Effector memory CD4-positive, alpha-beta T cell (primary cell): Measurements from ENCODE around the gene FARS2.

ENCODE experiments used
- DNase-seq, 3 donors: peaks; one replicate each; pipeline ENCODE4 v3.0.0-alpha.2; 2020
- H3K27ac ChIP-seq: 2 replicates; pipeline ENCODE4 v1.7.0; 2013; ENCODE audit warnings: mild to moderate bottlenecking, low read length, moderate library complexity; ENCODE audit not compliant: insufficient read depth, poor library complexity, severe bottlenecking
- H3K27me3 ChIP-seq: replicated peaks from 2 replicates; pipeline ENCODE4 v1.7.0; 2013; ENCODE audit warnings: mild to moderate bottlenecking, low read length; ENCODE audit not compliant: insufficient read depth, control insufficient read depth, poor library complexity, severe bottlenecking
- H3K36me3 ChIP-seq: 2 replicates; pipeline ENCODE4 v1.7.0; 2013; ENCODE audit warnings: mild to moderate bottlenecking, low read length, moderate library complexity; ENCODE audit not compliant: control insufficient read depth, insufficient read depth
- H3K4me1 ChIP-seq: 2 replicates; pipeline ENCODE4 v1.7.0; 2013; ENCODE audit warnings: low read length, mild to moderate bottlenecking; ENCODE audit not compliant: control insufficient read depth, insufficient read depth, poor library complexity, severe bottlenecking
- H3K4me3 ChIP-seq: 2 replicates; pipeline ENCODE4 v1.7.0; 2013; ENCODE audit warnings: low read length, low read depth, mild to moderate bottlenecking; ENCODE audit not compliant: insufficient read depth, poor library complexity, severe bottlenecking
- H3K9me3 ChIP-seq: 2 replicates; pipeline ENCODE4 v1.7.0; 2013; ENCODE audit warnings: mild to moderate bottlenecking, low read length, moderate library complexity; ENCODE audit not compliant: control insufficient read depth

FARS2 gene

DNA sequence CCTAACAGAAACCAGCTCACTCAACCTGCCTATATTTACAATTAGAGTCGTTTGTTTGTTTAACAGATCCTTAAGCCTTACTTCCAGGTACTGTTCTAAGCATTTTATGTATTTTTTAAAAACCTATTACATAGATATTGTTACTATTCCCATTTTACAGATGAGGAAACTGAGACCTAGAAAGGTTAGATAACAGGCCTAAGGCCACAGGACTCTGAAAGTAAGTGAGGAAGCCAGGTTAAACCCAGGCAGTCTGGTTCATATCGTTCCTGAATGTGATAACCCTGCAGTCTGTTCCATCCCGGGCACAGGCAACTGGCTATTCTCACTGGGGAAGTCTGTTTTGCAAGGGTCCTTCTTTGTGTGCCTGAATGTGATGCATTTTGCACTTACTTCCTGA lies 322.2 kb downstream of the FARS2 start:
- Histone ChIP-seq H3K4me3 (no peak overlapping the region), H3K27ac (no peak overlapping the region), H3K4me1 (no peaks in the 10 kb centered on the region), H3K27me3 (no peaks in the 10 kb centered on the region), H3K36me3 (no peaks in the 10 kb centered on the region), H3K9me3 (no peaks in the 10 kb centered on the region)
- no peak for DNase-seq

- no peak overlapping the region for H3K27ac ChIP-seq
- H3K4me1 ChIP-seq, result no peaks in the 10 kb centered on the region
- H3K36me3 ChIP-seq, result no peaks in the 10 kb centered on the region
- DNase-seq, result no peak
- H3K4me3 ChIP-seq, result no peak overlapping the region
- H3K9me3 ChIP-seq, result no peaks in the 10 kb centered on the region
- no peaks in the 10 kb centered on the region for H3K27me3 ChIP-seq
Measured at GRCh38 chr6:5584078-5584482, 322.8 kb downstream of the FARS2 start.

DNA sequence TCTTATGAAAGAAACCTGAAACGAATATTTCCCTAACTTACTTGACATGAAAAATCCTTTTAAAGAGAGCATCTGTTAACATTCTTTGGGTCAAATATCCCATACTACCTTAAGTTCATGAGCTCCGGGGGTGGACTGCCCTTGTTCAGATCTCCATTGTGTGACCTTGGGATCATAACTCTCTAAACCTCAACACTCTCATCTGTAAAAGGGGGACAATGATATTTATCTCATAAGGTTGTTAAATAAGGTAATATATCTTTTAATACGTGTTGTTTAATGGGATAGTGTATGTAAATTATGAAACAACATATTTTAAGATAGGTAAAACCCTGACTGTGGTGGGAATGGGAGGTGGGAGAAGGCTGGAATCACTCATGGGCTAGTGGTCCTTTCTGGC lies 326.3 kb downstream of the FARS2 start:
- DNase-seq, result no peak
- Histone ChIP-seq H3K4me1 (no peaks in the 10 kb centered on the region), H3K36me3 (no peaks in the 10 kb centered on the region), H3K9me3 (no peaks in the 10 kb centered on the region), H3K27ac (no peak overlapping the region), H3K27me3 (no peaks in the 10 kb centered on the region), H3K4me3 (no peak overlapping the region)

GRCh38 chr6:5589422-5590141 lies 328.3 kb downstream of the FARS2 start:
- no peak overlapping the region for H3K27ac ChIP-seq
- H3K27me3 ChIP-seq, result no peaks in the 10 kb centered on the region
- no peaks in the 10 kb centered on the region for H3K9me3 ChIP-seq
- no peaks in the 10 kb centered on the region for H3K36me3 ChIP-seq
- no peak overlapping the region for H3K4me3 ChIP-seq
- DNase-seq, result no peak
- no peaks in the 10 kb centered on the region for H3K4me1 ChIP-seq

DNA sequence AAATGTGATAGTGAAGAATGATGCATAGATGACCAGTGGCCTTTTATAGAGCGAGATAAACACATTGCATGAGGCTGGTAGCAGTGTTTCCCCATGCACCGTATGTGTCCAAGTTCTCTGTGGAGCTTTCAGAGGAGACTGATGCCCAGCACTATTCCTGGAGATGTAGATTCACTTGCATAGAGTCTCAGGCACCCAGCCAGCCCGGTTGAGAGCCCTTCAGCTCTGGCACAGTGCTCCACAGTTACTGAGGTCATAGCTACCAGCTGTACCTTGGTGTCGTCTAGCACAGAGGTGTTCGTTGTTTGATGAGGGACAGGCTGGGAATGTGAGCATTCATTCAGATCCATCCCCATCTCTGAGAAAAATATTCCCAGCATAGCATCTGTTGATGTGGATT lies 328.9 kb downstream of the FARS2 start:
- Histone ChIP-seq H3K9me3 (no peaks in the 10 kb centered on the region), H3K27ac (no peak overlapping the region), H3K36me3 (no peaks in the 10 kb centered on the region), H3K27me3 (no peaks in the 10 kb centered on the region), H3K4me3 (no peak overlapping the region), H3K4me1 (no peaks in the 10 kb centered on the region)
- DNase-seq, result no peak

- H3K9me3 ChIP-seq, result no peaks in the 10 kb centered on the region
- no peaks in the 10 kb centered on the region for H3K27me3 ChIP-seq
- no peak overlapping the region for H3K4me3 ChIP-seq
- no peak for DNase-seq
- H3K4me1 ChIP-seq, result no peaks in the 10 kb centered on the region
- H3K27ac ChIP-seq, result no peak overlapping the region
- no peaks in the 10 kb centered on the region for H3K36me3 ChIP-seq
Measured at GRCh38 chr6:5592886-5593519, 331.7 kb downstream of the FARS2 start.

DNA sequence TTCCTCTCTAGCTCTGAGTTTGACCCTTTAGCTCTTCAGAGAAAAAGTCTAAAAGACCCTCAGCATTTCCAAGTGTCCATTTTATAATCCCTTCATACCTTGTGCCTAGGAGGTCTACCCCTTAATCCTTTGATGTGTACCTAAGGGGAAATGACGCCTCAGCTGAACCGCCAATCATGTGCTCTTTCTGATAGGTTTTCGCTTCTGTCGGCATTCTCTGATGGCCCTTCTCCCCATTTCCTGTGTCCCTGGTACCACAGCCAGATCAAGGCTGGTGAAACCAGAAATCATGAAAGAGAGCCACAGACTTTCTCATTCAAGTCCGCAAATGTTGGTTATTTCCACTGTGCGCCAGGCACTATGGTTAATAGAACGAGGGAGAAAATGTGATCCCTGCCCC lies 333.9 kb downstream of the FARS2 start:
- Histone ChIP-seq H3K27me3 (no peaks in the 10 kb centered on the region), H3K9me3 (no peaks in the 10 kb centered on the region), H3K27ac (no peak overlapping the region), H3K4me1 (no peaks in the 10 kb centered on the region), H3K36me3 (no peaks in the 10 kb centered on the region), H3K4me3 (no peak overlapping the region)
- DNase-seq, result no peak

- Histone ChIP-seq H3K4me3 (no peak overlapping the region), H3K27ac (no peak overlapping the region), H3K27me3 (no peaks in the 10 kb centered on the region), H3K36me3 (no peaks in the 10 kb centered on the region), H3K4me1 (no peaks in the 10 kb centered on the region), H3K9me3 (no peaks in the 10 kb centered on the region)
- DNase-seq, result no peak
Measured at GRCh38 chr6:5597413-5597812, 336.1 kb downstream of the FARS2 start.

GRCh38 chr6:5598123-5598522 lies 336.8 kb downstream of the FARS2 start:
- Histone ChIP-seq H3K4me1 (no peaks in the 10 kb centered on the region), H3K4me3 (no peak overlapping the region), H3K27ac (no peak overlapping the region), H3K36me3 (no peaks in the 10 kb centered on the region), H3K27me3 (no peaks in the 10 kb centered on the region), H3K9me3 (no peaks in the 10 kb centered on the region)
- no peak for DNase-seq

- Histone ChIP-seq H3K36me3 (no peaks in the 10 kb centered on the region), H3K4me1 (no peaks in the 10 kb centered on the region), H3K4me3 (no peak overlapping the region), H3K27me3 (no peaks in the 10 kb centered on the region), H3K9me3 (no peaks in the 10 kb centered on the region), H3K27ac (no peak overlapping the region)
- DNase-seq, result no peak
Measured at GRCh38 chr6:5599127-5599526, 337.8 kb downstream of the FARS2 start.
